ENCODE results near the gene B4GALNT3. TPM values are rescaled to one million over a fixed set of nuclear protein-coding genes. Genes with fewer than 3 reads are reported as not detected.
"Not testable (repeated sequence)": the region's sequence is repeated elsewhere in the genome, so short reads cannot be mapped to it uniquely, and the experiment has no call there.

B4GALNT3 gene
- total and polyA plus RNA-seq, 2 experiments from 2014 or later, result 4.4 to 13.9 TPM

- no peaks in the 10 kb centered on the region for H4K20me1 ChIP-seq (ENCODE audit: insufficient read depth, poor library complexity, severe bottlenecking)
- TF ChIP-seq EZH2phosphoT487 (IDR thresholded peaks at IDR 0.05; ENCODE audit: low read depth, severe bottlenecking, unreplicated experiment) (no peak), EZH2 (IDR thresholded peaks at IDR 0.05; ENCODE audit: borderline replicate concordance) (no peak)
- TF ChIP-seq, protein P1, sequence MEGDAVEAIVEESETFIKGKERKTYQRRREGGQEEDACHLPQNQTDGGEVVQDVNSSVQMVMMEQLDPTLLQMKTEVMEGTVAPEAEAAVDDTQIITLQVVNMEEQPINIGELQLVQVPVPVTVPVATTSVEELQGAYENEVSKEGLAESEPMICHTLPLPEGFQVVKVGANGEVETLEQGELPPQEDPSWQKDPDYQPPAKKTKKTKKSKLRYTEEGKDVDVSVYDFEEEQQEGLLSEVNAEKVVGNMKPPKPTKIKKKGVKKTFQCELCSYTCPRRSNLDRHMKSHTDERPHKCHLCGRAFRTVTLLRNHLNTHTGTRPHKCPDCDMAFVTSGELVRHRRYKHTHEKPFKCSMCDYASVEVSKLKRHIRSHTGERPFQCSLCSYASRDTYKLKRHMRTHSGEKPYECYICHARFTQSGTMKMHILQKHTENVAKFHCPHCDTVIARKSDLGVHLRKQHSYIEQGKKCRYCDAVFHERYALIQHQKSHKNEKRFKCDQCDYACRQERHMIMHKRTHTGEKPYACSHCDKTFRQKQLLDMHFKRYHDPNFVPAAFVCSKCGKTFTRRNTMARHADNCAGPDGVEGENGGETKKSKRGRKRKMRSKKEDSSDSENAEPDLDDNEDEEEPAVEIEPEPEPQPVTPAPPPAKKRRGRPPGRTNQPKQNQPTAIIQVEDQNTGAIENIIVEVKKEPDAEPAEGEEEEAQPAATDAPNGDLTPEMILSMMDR (IDR thresholded peaks at IDR 0.05; ENCODE audit: poor library complexity), result no peak
- H3K27ac ChIP-seq, result no peak overlapping the region
Measured at GRCh38 chr12:422526-422925, 37.2 kb upstream of the B4GALNT3 start.

DNA sequence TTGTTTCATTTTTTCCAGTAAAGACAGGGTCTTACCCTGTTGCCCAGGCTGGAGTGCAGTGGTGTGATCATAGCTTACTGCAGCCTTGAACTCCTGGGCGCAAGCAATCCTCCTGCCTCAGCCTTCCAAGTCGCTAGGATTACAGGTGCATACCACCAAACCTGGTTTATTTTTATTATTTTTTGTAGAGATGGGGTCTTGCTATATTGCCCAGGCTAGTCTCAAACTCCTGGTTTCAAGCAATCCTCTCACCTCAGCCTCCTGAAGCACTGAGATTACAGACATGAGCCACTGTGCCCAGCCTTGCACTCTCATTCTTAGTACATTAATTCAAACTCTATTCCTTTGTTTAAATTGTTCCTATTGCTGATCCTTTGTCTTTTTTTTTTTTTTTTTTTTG, 24.0 kb upstream of the B4GALNT3 start:
- H3K4me1 ChIP-seq (ENCODE audit: insufficient read depth); H3K36me3 ChIP-seq (replicated peaks; ENCODE audit: insufficient read depth, low read depth); H4K20me1 ChIP-seq (ENCODE audit: insufficient read depth, poor library complexity, severe bottlenecking); H3K79me2 ChIP-seq; H3K27ac ChIP-seq; H3K4me3 ChIP-seq; H3K9me2 ChIP-seq (replicated peaks; ENCODE audit: insufficient read depth); H3K9me3 ChIP-seq (ENCODE audit: low read depth); H2AFZ ChIP-seq; DNase-seq (ENCODE audit: low spot score); H3K27me3 ChIP-seq; H3K4me2 ChIP-seq: not testable (repeated sequence)
- WGBS (ENCODE audit: low lambda C conversion rate, missing lambda C conversion rate), result 100% methylated on average over 2 of the region's 2 CpGs

More at GRCh38 chr12:422526-422925, 37.2 kb upstream of the B4GALNT3 start:
- Histone ChIP-seq H3K79me2 (no peaks in the 10 kb centered on the region), H2AFZ (no peak overlapping the region), H3K4me2 (no peak overlapping the region), H3K9me3 (ENCODE audit: low read depth) (no peaks in the 10 kb centered on the region), H3K4me3 (no peak overlapping the region), H3K36me3 (replicated peaks; ENCODE audit: insufficient read depth, low read depth) (no peaks in the 10 kb centered on the region), H3K27me3 (no peaks in the 10 kb centered on the region), H3K9me2 (replicated peaks; ENCODE audit: insufficient read depth) (no peaks in the 10 kb centered on the region), H3K4me1 (ENCODE audit: insufficient read depth) (no peaks in the 10 kb centered on the region)
- WGBS (ENCODE audit: low lambda C conversion rate, missing lambda C conversion rate), result 95% methylated on average over 3 of the region's 3 CpGs
- no peak for DNase-seq (ENCODE audit: low spot score)

DNA sequence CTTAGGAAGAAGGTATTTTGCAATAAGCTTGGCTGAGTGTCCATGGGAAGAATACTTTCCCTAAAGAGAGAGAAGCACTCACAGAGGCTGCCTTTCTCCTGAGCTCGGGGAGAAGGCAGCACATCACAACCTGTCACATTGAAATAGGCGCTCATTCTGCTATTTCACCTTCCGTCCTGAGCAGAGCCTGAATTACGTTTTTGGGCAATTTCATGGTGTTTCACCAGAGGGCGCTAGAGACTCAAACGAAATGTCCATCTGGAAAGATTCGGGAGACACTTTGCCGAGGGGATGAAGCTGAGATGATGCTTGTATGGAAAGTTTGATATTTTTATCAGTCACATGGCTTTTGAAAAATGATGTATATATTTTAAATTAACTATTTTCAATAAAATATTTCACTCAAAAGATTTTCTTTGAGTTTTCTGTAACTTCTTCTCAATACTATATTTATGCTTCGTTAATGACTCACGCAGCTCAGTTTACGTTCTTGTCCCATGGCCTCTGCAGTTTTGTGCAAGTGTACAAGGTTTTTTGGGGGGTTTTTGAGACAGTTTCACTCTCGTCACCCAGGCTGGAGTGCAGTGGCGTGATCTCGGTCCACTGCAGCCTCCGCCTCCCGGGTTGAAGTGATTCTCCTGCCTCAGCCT, 17.4 kb upstream of the B4GALNT3 start:
- TF ChIP-seq, protein P1 (IDR thresholded peaks at IDR 0.05; ENCODE audit: poor library complexity), result peak; percentile 80
- no peak for TF ChIP-seq EZH2 (IDR thresholded peaks at IDR 0.05; ENCODE audit: borderline replicate concordance)
- no peaks in the 10 kb centered on the region for H3K27me3 ChIP-seq
- H3K4me1 ChIP-seq (ENCODE audit: insufficient read depth), result no peaks in the 10 kb centered on the region
- no peak overlapping the region for H3K4me2 ChIP-seq
- no peaks in the 10 kb centered on the region for H3K36me3 ChIP-seq (replicated peaks; ENCODE audit: insufficient read depth, low read depth)
- H3K27ac ChIP-seq, result no peak overlapping the region
- no peaks in the 10 kb centered on the region for H3K79me2 ChIP-seq
- no peaks in the 10 kb centered on the region for H4K20me1 ChIP-seq (ENCODE audit: insufficient read depth, poor library complexity, severe bottlenecking)
- H3K9me2 ChIP-seq (replicated peaks; ENCODE audit: insufficient read depth), result no peaks in the 10 kb centered on the region
- H3K4me3 ChIP-seq, result no peak overlapping the region
- H2AFZ ChIP-seq, result no peak overlapping the region
- 57% methylated on average over 16 of the region's 16 CpGs for WGBS (ENCODE audit: low lambda C conversion rate, missing lambda C conversion rate)
- H3K9me3 ChIP-seq (ENCODE audit: low read depth), result no peaks in the 10 kb centered on the region
- DNase-seq (ENCODE audit: low spot score), result peak; percentile 72

GRCh38 chr12:447141-447540, 12.6 kb upstream of the B4GALNT3 start:
- H3K4me2 ChIP-seq, result no peak overlapping the region
- peaks cover 3% of the 10 kb centered on the region for H3K27me3 ChIP-seq
- no peak overlapping the region for H3K27ac ChIP-seq
- H2AFZ ChIP-seq, result no peak overlapping the region
- WGBS (ENCODE audit: low lambda C conversion rate, missing lambda C conversion rate), result 94% methylated on average over 1 of the region's 1 CpG
- no peaks in the 10 kb centered on the region for H3K4me1 ChIP-seq (ENCODE audit: insufficient read depth)
- H3K79me2 ChIP-seq, result no peaks in the 10 kb centered on the region
- no peaks in the 10 kb centered on the region for H4K20me1 ChIP-seq (ENCODE audit: insufficient read depth, poor library complexity, severe bottlenecking)
- no peaks in the 10 kb centered on the region for H3K9me3 ChIP-seq (ENCODE audit: low read depth)
- no peak overlapping the region for H3K4me3 ChIP-seq
- DNase-seq (ENCODE audit: low spot score), result no peak
- no peak for TF ChIP-seq EZH2phosphoT487 (IDR thresholded peaks at IDR 0.05; ENCODE audit: low read depth, severe bottlenecking, unreplicated experiment)
- TF ChIP-seq EZH2 (IDR thresholded peaks at IDR 0.05; ENCODE audit: borderline replicate concordance), result no peak
- TF ChIP-seq, protein P1 (IDR thresholded peaks at IDR 0.05; ENCODE audit: poor library complexity), result no peak
- no peaks in the 10 kb centered on the region for H3K36me3 ChIP-seq (replicated peaks; ENCODE audit: insufficient read depth, low read depth)
- H3K9me2 ChIP-seq (replicated peaks; ENCODE audit: insufficient read depth), result no peaks in the 10 kb centered on the region

Data from hepatocyte (in vitro differentiated cells).